HAP-1 (cell line): Measurements from ENCODE around the gene PCNX2.
A peak's percentile ranks its signal among the peaks of the same experiment; 100 is the strongest.

Source experiments
- DNase-seq, 2 experiments: peaks; one replicate each; pipeline ENCODE4 v3.0.0-alpha.2; 2016 to 2020; ENCODE audit warnings: low spot score in 2 of 2
- H3K27me3 ChIP-seq: fragments of 250-450 bp; sonication (Bioruptor Pico); 2 replicates; pipeline ENCODE4 v1.5.1; 2020; ENCODE audit warnings: low read depth, mild to moderate bottlenecking, moderate library complexity
- H3K36me3 ChIP-seq: fragments of 250-450 bp; sonication (Bioruptor Pico); replicated peaks from 2 replicates; pipeline ENCODE4 v1.5.1; 2020; ENCODE audit warnings: mild to moderate bottlenecking
- H3K4me1 ChIP-seq: fragments of 250-450 bp; sonication (Bioruptor Pico); 2 replicates; pipeline ENCODE4 v1.5.1; 2020; ENCODE audit warnings: mild to moderate bottlenecking
- H3K4me3 ChIP-seq: fragments of 250-450 bp; sonication (Bioruptor Pico); 2 replicates; pipeline ENCODE4 v1.5.1; 2020; ENCODE audit warnings: mild to moderate bottlenecking, moderate library complexity
- H3K9me3 ChIP-seq: fragments of 250-450 bp; sonication (Bioruptor Pico); 2 replicates; pipeline ENCODE4 v1.5.1; 2020; ENCODE audit warnings: mild to moderate bottlenecking, moderate library complexity
- in situ Hi-C: fragments of 300-500 bp; cut with MboI; formaldehyde crosslinking; loops from 3 replicates; pipeline ENCODE4 v1.14.3; 2020; ENCODE audit warnings: low sequenced_read_pairs, inconsistent platforms, mixed read lengths

Gene PCNX2

DNA sequence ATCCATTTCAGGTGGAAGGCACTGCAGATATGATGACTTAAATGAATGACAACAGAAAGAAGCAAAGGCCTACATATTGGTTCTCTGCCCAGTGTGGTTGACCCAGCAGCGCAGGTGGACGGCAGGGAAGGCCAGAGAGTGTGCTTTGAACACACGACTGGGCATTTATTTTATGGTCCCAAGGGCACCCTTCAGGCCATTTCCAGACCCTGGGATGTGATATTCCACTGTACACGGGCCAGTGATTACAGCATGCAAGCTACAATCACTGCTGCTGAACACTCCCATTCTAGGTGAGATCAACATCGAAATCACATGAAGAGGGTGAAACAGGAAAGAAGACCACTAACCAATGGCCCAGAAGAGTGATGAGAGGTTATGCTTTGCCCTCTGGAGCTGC is 33.8 kb downstream of the PCNX2 start:
- Histone ChIP-seq H3K4me1 (peaks cover 21% of the 10 kb centered on the region), H3K4me3 (no peak overlapping the region), H3K27me3 (no peaks in the 10 kb centered on the region), H3K9me3 (no peaks in the 10 kb centered on the region), H3K36me3 (peaks cover 4% of the 10 kb centered on the region; the same call in 1 of the 2 replicates)
- DNase-seq, result peak in 1 of 2 experiments; percentile 52
- in situ Hi-C loops, result no loop called here

DNA sequence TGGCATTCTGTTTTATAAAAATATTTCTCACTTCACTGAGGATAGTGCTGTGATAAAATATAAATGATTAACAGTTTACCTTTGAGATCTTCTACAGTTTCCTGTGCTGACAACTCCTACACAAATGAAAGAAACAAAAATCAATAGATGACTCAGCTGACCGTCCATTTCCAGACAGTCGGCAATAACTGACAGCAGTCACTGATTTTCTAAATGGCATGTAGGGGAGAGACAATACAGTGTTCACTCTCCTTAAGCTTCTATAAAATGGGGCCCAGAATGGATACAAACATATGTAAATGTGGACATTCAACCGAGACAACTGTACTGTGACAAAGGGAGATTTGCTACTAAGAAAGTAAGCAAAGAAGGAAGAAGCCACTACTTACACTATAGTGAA is 34.3 kb downstream of the PCNX2 start:
- Histone ChIP-seq H3K9me3 (no peaks in the 10 kb centered on the region), H3K27me3 (no peaks in the 10 kb centered on the region), H3K4me1 (peaks cover 21% of the 10 kb centered on the region), H3K4me3 (no peak overlapping the region), H3K36me3 (peaks cover 4% of the 10 kb centered on the region; the same call in 1 of the 2 replicates)
- peak; percentile 61 to 97 for DNase-seq
- in situ Hi-C loops, result no loop called here

DNA sequence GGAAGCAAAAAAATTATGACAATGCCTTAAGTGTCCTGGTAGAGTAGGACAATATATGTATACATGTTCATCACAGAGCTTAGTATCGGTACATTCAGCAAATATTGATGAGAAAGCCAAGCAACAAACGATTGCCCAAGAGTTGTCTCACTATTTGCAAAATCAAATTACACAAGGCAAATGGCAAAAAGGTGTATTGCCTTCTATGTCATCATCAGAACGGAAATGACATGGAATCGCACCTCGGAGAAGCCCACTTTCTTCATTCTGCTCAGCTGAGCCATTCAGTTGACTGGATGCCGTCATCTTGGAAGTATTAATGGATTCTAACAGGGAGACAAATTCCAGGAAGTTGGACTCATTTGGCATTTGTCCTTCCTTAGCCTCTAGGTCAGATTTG is 37.7 kb downstream of the PCNX2 start:
- Histone ChIP-seq H3K36me3 (peaks cover 4% of the 10 kb centered on the region; the same call in 1 of the 2 replicates), H3K9me3 (no peaks in the 10 kb centered on the region), H3K27me3 (no peaks in the 10 kb centered on the region), H3K4me3 (no peak overlapping the region), H3K4me1 (peaks cover 26% of the 10 kb centered on the region)
- in situ Hi-C loops, result no loop called here
- no peak for DNase-seq

DNA sequence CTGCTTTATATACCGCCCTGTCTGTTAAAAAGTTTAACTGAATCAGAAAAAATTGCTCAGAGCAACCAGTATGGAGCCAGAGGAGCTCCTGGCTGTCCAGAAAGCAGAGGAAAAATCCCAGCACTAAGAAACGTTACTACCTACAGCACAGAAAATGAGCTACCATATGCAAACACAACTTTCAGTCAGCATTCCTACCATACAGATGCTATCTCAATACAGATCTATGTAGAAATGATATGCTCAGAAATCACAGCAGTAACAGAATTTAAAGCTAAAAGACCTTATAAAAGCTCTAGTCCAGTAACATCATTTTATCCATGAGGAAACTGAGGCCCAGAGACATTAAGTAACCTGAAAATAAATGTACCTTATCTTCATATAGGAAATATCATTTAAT is 38.7 kb downstream of the PCNX2 start:
- no peak overlapping the region for H3K4me3 ChIP-seq
- in situ Hi-C loops, result no loop called here
- H3K27me3 ChIP-seq, result no peaks in the 10 kb centered on the region
- peaks cover 4% of the 10 kb centered on the region for H3K36me3 ChIP-seq
- H3K9me3 ChIP-seq, result no peaks in the 10 kb centered on the region
- DNase-seq, result no peak
- peaks cover 16% of the 10 kb centered on the region for H3K4me1 ChIP-seq

DNA sequence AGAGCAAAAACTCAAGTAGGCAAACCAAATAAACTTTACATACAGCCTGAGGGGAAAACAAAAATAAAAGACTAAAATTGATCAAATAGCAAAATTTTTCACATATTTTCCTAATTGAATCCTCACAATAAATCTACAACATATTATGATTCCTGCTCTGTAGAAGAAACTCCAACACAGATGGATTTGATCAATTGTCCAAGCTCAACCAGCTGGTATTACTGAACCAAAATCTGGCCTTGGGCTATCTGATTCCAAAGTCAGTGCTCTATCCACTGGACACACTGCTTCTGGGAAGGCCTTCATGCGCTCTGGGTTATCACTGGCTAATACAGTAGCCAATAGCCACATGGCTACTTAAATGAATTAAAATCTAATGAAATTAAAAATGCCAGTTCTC is 39.3 kb downstream of the PCNX2 start:
- Histone ChIP-seq H3K4me1 (peaks cover 12% of the 10 kb centered on the region), H3K9me3 (no peaks in the 10 kb centered on the region), H3K4me3 (no peak overlapping the region), H3K36me3 (peaks cover 4% of the 10 kb centered on the region), H3K27me3 (no peaks in the 10 kb centered on the region)
- in situ Hi-C loops, result no loop called here
- no peak for DNase-seq

DNA sequence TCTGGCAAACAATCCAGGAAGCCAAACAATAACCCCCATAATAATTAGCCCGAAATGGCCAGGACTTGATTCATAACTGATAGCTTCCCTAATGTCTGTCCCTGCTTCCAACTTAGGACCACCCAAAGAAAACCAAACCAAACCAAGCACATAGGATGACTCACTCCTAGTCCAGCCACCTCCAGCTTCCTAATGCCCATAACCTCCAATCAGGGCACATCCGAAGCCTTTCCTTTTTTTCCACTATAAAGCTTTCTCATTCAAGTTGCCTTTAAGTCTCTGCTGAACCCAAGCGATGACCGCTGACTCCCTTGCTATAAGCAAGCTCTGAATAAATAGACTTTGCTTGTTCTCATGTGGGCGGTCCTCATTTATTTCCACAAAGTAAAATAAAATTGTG is 40.4 kb downstream of the PCNX2 start:
- peaks cover 8% of the 10 kb centered on the region for H3K4me1 ChIP-seq
- in situ Hi-C loops, result no loop called here
- H3K9me3 ChIP-seq, result no peaks in the 10 kb centered on the region
- peaks cover 4% of the 10 kb centered on the region for H3K36me3 ChIP-seq
- H3K4me3 ChIP-seq, result no peak overlapping the region
- DNase-seq, result no peak
- no peaks in the 10 kb centered on the region for H3K27me3 ChIP-seq

DNA sequence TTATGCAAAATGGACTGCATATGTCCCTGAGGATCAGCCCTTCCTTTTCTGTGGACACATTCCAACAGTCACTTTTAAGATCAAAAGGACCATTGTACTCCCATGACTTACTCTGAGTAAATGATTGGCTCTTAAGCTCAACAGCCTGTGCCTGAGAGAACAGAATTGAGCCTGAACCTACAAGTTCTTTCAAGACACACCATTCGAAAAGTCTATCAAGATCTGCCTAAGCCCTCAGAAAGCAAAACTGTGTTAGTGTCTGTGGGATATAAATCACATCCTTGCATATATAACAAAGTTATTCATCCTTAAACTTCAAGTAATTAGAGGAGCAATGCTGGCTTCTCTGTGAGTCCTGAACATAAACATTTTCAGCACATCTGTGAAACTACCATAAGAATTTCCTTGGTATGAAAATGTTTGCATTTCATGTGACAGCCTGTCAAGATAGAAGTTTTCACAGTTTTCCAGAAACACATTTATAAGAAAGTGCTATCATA is 41.6 kb downstream of the PCNX2 start:
- no peaks in the 10 kb centered on the region for H3K27me3 ChIP-seq
- H3K4me1 ChIP-seq, result peaks cover 8% of the 10 kb centered on the region
- H3K4me3 ChIP-seq, result no peak overlapping the region
- peak; percentile 43 to 84 for DNase-seq
- no peaks in the 10 kb centered on the region for H3K9me3 ChIP-seq
- in situ Hi-C loops, result no loop called here
- H3K36me3 ChIP-seq, result peaks cover 2% of the 10 kb centered on the region

DNA sequence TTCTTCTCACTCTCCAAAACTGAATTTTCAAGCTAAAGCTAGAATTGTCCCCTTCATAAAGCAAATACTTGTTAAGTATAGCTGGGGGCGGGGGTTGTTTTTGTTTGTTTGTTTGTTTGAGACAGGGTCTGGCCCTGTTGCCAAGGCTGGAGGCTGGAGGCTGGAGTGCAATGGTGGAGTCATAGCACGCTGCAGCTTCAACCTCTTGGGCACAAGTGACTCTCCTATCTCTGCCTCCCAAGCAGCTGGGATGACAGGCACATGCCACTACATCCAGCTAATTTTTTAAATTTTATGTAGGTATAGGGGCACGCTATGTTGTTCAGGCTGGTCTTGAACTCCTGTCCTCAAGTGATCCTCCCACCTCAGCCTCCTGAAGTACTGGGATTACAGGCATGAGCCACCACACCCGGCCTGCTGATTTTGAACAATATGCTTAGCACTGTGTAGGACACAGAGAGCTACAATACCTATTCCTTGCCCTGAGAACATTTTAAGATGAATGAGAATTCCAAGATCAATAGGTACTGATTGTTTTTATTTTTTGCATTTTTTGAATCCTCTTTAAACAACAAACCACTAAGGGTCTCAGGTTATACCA is 42.2 kb downstream of the PCNX2 start:
- Histone ChIP-seq H3K36me3 (no peaks in the 10 kb centered on the region; the same call in none of the 2 replicates), H3K4me1 (peaks cover 8% of the 10 kb centered on the region), H3K9me3 (no peaks in the 10 kb centered on the region), H3K27me3 (no peaks in the 10 kb centered on the region), H3K4me3 (no peak overlapping the region)
- in situ Hi-C loops, result no loop called here
- peak in 1 of 2 experiments; percentile 52 for DNase-seq

DNA sequence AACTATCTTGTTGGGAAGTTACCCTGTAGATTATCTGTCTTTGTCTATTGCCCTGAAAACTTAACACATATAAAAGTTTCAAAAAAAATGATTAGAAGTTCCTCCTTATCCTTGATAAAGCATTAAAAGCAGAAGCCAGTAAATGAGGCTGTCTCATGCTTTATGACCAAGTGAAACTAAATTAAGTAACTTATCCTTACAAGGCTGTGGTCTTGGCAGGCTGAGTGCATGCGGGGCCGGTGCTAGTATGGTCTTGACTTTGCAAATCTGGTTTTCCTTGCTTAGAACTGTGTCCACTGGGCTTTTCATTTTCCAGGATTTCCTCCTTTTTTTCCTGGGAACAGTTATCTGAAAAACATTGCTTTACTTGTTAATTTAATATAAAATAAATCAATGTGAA is 43.1 kb downstream of the PCNX2 start:
- Histone ChIP-seq H3K36me3 (no peaks in the 10 kb centered on the region; the same call in none of the 2 replicates), H3K4me1 (peaks cover 8% of the 10 kb centered on the region), H3K9me3 (no peaks in the 10 kb centered on the region), H3K27me3 (no peaks in the 10 kb centered on the region), H3K4me3 (no peak overlapping the region)
- no peak for DNase-seq
- in situ Hi-C loops, result no loop called here

DNA sequence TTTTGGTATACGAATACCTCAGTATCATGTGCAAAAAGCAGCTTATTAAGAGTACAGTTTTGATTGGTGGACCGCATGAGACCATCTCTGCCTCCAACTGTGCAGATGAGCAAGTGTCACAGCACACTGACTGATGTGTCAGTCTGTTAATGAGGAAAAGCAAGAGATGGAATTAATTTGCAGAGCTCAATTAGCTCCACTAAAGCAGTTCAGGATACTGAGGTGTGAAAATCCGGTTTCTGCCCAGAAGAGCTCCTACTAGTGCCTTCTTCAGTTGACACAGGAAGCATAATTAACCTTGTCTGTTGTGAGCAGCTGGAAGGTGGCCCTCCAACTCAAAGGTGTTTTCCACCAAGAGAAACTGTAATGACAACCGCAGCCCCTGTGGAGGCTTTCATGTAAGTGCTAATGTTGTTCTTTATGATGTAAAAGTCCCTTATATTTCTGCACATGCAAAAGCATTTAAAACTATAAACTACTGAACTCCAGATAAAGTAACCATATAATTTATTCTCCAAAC is 44.3 kb downstream of the PCNX2 start:
- Histone ChIP-seq H3K4me3 (no peak overlapping the region), H3K4me1 (peaks cover 8% of the 10 kb centered on the region), H3K36me3 (no peaks in the 10 kb centered on the region; the same call in none of the 2 replicates), H3K9me3 (no peaks in the 10 kb centered on the region), H3K27me3 (no peaks in the 10 kb centered on the region)
- DNase-seq, result no peak
- in situ Hi-C loops, result no loop called here

DNA sequence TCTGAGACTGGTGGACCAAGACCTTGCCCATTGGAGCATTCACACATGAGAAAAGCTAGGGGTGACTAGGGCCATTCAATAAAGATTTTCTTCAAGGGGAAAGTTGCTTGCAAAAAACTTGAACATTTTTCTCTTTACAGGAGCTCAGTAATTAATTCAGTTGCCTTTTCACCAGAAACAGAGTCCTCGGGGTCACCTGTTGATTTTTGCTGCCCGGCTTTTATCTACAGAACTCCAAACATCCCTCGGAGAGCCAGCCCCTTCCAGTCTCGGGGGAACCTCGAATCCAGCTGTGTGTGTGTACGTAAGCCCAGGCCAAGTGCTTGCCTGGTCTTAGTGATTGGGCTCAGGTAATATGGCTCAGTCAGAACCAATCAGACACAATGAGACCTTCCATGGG is 47.5 kb downstream of the PCNX2 start:
- in situ Hi-C loops, result loop anchor here (10.0 to 25.0 kb wide), 2 partner anchors 613 to 1361 kb away; partner anchors contain the start of gene SIPA1L2
- Histone ChIP-seq H3K9me3 (no peaks in the 10 kb centered on the region), H3K4me1 (peaks cover 5% of the 10 kb centered on the region), H3K36me3 (no peaks in the 10 kb centered on the region; the same call in none of the 2 replicates), H3K27me3 (no peaks in the 10 kb centered on the region), H3K4me3 (no peak overlapping the region)
- DNase-seq, result no peak

DNA sequence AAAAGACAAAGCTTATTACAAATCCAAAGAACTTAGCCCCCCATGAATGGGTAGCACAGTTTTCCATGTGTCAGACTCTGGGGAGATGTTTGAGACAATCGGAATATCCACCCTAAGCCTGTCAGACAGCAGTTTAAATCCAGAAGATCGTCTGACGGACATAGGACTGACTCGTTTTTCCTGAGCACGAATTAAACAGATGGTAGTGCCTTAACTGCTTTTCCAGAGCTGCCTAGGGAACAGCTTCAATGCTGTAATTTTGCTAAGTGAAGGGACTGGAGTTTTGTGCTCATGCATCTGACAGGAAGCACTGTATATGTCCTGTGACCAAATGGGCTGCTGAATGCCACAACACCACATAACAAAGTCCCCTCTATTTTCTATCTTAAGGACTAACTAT is 48.6 kb downstream of the PCNX2 start:
- in situ Hi-C loops, result loop anchor here (10.0 to 25.0 kb wide), 2 partner anchors 612 to 1360 kb away; partner anchors contain the start of gene SIPA1L2
- no peaks in the 10 kb centered on the region; the same call in 1 of the 2 replicates for H3K36me3 ChIP-seq

DNA sequence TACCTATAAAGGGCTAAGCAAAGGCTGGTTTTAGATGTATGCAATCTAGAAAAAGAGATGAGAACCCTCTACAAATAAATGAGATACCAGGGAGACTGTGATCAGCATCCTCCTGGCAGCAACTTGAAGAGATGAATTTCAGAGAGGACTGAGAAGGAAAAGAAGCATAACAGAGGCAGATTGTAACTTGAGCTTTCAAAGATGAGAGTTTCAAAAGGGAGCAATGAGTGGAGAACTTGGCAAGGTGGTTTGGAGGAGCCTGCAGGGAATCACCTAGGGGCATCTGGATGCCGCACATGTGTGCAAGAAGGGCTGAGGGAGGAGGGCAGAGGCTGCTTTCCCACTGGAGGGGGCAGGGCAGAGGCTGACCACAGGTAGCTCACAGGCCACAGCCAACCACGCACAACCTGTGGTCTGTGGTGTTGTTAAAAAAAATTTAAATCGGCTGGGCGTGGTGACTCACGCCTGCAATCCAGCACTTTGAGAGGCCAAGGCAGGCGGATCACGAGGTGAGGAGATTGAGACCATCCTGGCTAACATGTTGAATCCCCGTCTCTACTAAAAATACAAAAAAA is 50.2 kb downstream of the PCNX2 start:
- in situ Hi-C loops, result loop anchor here (10.0 to 25.0 kb wide), 2 partner anchors 610 to 1358 kb away; partner anchors contain the start of gene SIPA1L2
- no peak for DNase-seq
- H3K36me3 ChIP-seq, result no peaks in the 10 kb centered on the region

More for the DNA sequence above, 48.6 kb downstream of the PCNX2 start:
- H3K27me3 ChIP-seq, result no peaks in the 10 kb centered on the region
- no peak overlapping the region for H3K4me3 ChIP-seq
- peaks cover 5% of the 10 kb centered on the region for H3K4me1 ChIP-seq
- DNase-seq, result no peak
- H3K9me3 ChIP-seq, result no peaks in the 10 kb centered on the region

DNA sequence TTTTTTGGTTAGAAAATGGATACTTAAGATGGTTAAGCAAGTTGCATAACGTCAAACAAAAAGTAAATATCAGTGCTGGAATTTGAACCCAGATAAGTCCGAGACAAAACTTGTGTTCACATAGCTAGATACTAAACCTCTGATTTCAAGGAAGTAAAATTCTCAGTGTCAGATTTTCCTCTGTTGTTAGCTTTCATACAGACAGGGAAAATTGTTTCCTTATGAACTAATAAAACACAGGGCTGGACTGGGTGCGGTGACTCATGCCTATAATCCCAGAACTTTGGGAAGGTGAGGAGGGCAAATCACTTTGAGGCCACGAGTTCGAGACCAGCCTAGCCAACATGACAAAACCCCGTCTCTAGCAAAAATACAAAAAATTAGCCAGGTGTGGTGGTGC is 51.3 kb downstream of the PCNX2 start:
- H3K36me3 ChIP-seq, result no peaks in the 10 kb centered on the region
- H3K4me3 ChIP-seq, result no peak overlapping the region
- in situ Hi-C loops, result loop anchor here (10.0 to 25.0 kb wide), 2 partner anchors 609 to 1357 kb away; partner anchors contain the start of gene SIPA1L2
- H3K27me3 ChIP-seq, result no peaks in the 10 kb centered on the region
- no peaks in the 10 kb centered on the region for H3K9me3 ChIP-seq
- no peak for DNase-seq
- H3K4me1 ChIP-seq, result peaks cover 5% of the 10 kb centered on the region

More for the DNA sequence above, 50.2 kb downstream of the PCNX2 start:
- Histone ChIP-seq H3K4me3 (no peak overlapping the region), H3K4me1 (peaks cover 5% of the 10 kb centered on the region), H3K27me3 (no peaks in the 10 kb centered on the region), H3K9me3 (no peaks in the 10 kb centered on the region)
